HL-60 (cell line): ENCODE results near the gene STX4.

ENCODE experiments used
- DNase-seq, 2 experiments: peaks; one replicate each; pipeline ENCODE4 v3.0.0-alpha.2; 2010 to 2020; ENCODE audit warnings: low read depth in 1 of 2, low spot score in 1 of 2
- H3K27ac ChIP-seq: fragments of 250-450 bp; sonication (Bioruptor Pico); replicated peaks from 2 replicates; pipeline ENCODE4 v1.5.1; 2020; ENCODE audit warnings: mild to moderate bottlenecking, moderate library complexity
- H3K27me3 ChIP-seq: fragments of 250-450 bp; sonication (Bioruptor Pico); 2 replicates; pipeline ENCODE4 v1.5.1; 2021; ENCODE audit warnings: mild to moderate bottlenecking, moderate library complexity; ENCODE audit not compliant: insufficient read depth, poor library complexity, severe bottlenecking
- H3K4me3 ChIP-seq: replicated peaks from 2 replicates; pipeline ENCODE4 v1.5.1; 2011; ENCODE audit warnings: mild to moderate bottlenecking, control low read depth, low read length; ENCODE audit not compliant: insufficient read depth
- CTCF ChIP-seq: IDR thresholded peaks from one replicate; pipeline ENCODE4 v1.5.1; 2011; ENCODE audit warnings: low read length, control low read depth, inconsistent platforms; ENCODE audit not compliant: insufficient read depth
- GABPA ChIP-seq: IDR thresholded peaks from 2 replicates; pipeline ENCODE4 v1.6.1; 2012; ENCODE audit warnings: low read depth
- POLR2AphosphoS5 ChIP-seq: IDR thresholded peaks from 2 replicates; pipeline ENCODE4 v1.6.1; 2012; ENCODE audit warnings: low read depth
- REST ChIP-seq: IDR thresholded peaks from 2 replicates; pipeline ENCODE4 v1.6.1; 2012; ENCODE audit warnings: low read depth; ENCODE audit not compliant: insufficient replicate concordance
- SPI1 ChIP-seq: IDR thresholded peaks from 2 replicates; pipeline ENCODE4 v1.6.1; 2012; ENCODE audit warnings: low read depth, mild to moderate bottlenecking, borderline replicate concordance

STX4 gene

GRCh38 chr16:31036691-31037090, 3.3 kb downstream of the STX4 start:
- Histone ChIP-seq H3K27me3 (no peaks in the 10 kb centered on the region), H3K4me3 (no peak overlapping the region), H3K27ac (no peak overlapping the region)
- TF ChIP-seq CTCF (no peak), GABPA (no peak), REST (no peak), POLR2AphosphoS5 (no peak), SPI1 (no peak)
- peak in 1 of 2 experiments; percentile 53 for DNase-seq

- Histone ChIP-seq H3K4me3 (no peak overlapping the region), H3K27ac (no peak overlapping the region), H3K27me3 (no peaks in the 10 kb centered on the region)
- DNase-seq = no peak
- TF ChIP-seq REST (no peak), POLR2AphosphoS5 (no peak), GABPA (no peak), CTCF (no peak), SPI1 (no peak)
Observed at GRCh38 chr16:31038993-31039392, 5.6 kb downstream of the STX4 start.

DNA sequence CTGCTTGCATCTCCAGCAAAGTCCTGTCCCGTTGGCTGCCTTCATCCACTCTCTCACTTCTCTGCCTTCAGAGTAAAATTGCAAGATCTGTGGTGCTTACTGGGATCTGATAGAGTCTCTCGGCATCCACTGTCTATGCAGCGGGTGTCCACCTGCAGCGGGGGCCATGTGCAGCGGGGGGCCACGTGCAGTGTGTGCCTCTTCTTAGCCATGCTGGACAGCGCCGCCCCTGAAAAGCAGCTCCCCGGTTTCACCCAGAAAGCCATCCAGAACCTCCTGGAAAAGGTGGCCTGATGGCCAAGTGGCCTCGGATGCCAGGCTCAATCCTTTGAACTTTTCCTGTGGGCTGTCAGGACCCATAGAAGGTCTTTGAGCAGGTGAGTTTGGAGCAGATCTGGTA, 9.5 kb downstream of the STX4 start:
- DNase-seq = no peak
- Histone ChIP-seq H3K4me3 (no peak overlapping the region), H3K27me3 (no peaks in the 10 kb centered on the region), H3K27ac (no peak overlapping the region)
- no peak for TF ChIP-seq POLR2AphosphoS5
- TF ChIP-seq CTCF = no peak
- no peak for TF ChIP-seq SPI1
- TF ChIP-seq REST = peak; percentile 42
- TF ChIP-seq GABPA = no peak
